Tibial artery (tissue), 4 donors: ENCODE data around the gene P3H2.

ENCODE experiments used
- DNase-seq, 2 donors: peaks; one replicate each; pipeline ENCODE4 v3.0.0-alpha.2; 2019
- H3K27ac ChIP-seq, 2 donors: fragments of 200-600 bp; sonication (generic) in 1 of 2; 1 replicate in 1 of 2; 2 replicates in 1 of 2; pipeline ENCODE4 v1.5.1; 2018 to 2019; ENCODE audit warnings: mild to moderate bottlenecking in 1 of 2
- H3K27me3 ChIP-seq, 2 donors: fragments of 200-600 bp; sonication (generic) in 1 of 2; one replicate each; pipeline versions ENCODE4 v1.5.1 to v1.6.0; 2016 to 2019
- H3K36me3 ChIP-seq, 3 donors: fragments of 200-600 bp; sonication (generic) in 2 of 3; one replicate each; pipeline ENCODE4 v1.5.1; 2016 to 2019; ENCODE audit warnings: mild to moderate bottlenecking in 2 of 3
- H3K4me1 ChIP-seq, 4 donors: fragments of 200-600 bp; sonication (generic) in 2 of 4; 1 replicate in 3 of 4; 2 replicates in 1 of 4; pipeline ENCODE4 v1.5.1; 2016 to 2019
- H3K4me3 ChIP-seq, 2 donors: fragments of 200-600 bp; sonication (generic) in 1 of 2; 1 replicate in 1 of 2; 2 replicates in 1 of 2; pipeline ENCODE4 v1.5.1; 2018 to 2019; ENCODE audit warnings: mild to moderate bottlenecking in 2 of 2
- H3K9me3 ChIP-seq, 3 donors: fragments of 200-600 bp; sonication (generic) in 1 of 3; one replicate each; pipeline ENCODE4 v1.5.1; 2016 to 2019
- intact Hi-C: fragments of 100-400 bp; cut with DNase I; formaldehyde crosslinking; loops from one replicate; pipeline ENCODE4 v1.15.0; 2023; ENCODE audit warnings: low total_unique reads
- TF ChIP-seq, protein P1 (sequence below), 2 experiments: fragments of 200-600 bp in 1 of 2; fragments of 450-650 bp in 1 of 2; IDR thresholded peaks; one replicate each; pipeline ENCODE4 v1.5.1; 2017 to 2019; ENCODE audit warnings: antibody characterized with exemption in 2 of 2, mild to moderate bottlenecking in 1 of 2, moderate library complexity in 1 of 2

P3H2 gene

DNA sequence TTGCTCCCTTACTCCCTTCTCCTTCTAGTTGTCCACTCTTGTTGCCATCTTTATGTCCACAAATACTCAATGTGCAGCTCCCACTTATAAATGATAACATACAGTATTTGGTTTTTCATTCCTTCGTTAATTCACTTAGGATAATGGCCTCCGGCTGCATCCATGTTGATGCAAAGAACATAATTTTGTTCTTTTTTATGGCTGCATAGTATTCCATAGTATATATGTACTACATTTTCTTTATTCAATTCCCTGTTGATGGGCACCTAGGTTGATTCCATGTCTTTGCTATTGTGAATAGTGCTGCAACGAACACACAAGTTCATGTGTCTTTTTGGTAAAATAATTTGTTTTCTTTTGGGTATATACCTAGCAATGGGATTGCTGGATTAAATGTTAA is 21.3 kb upstream of the P3H2 start:
- H3K9me3 ChIP-seq = no peaks in the 10 kb centered on the region
- intact Hi-C loops = no loop called here
- TF ChIP-seq, protein P1, sequence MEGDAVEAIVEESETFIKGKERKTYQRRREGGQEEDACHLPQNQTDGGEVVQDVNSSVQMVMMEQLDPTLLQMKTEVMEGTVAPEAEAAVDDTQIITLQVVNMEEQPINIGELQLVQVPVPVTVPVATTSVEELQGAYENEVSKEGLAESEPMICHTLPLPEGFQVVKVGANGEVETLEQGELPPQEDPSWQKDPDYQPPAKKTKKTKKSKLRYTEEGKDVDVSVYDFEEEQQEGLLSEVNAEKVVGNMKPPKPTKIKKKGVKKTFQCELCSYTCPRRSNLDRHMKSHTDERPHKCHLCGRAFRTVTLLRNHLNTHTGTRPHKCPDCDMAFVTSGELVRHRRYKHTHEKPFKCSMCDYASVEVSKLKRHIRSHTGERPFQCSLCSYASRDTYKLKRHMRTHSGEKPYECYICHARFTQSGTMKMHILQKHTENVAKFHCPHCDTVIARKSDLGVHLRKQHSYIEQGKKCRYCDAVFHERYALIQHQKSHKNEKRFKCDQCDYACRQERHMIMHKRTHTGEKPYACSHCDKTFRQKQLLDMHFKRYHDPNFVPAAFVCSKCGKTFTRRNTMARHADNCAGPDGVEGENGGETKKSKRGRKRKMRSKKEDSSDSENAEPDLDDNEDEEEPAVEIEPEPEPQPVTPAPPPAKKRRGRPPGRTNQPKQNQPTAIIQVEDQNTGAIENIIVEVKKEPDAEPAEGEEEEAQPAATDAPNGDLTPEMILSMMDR (IDR thresholded peaks at IDR 0.05) = no peak
- no peaks in the 10 kb centered on the region for H3K36me3 ChIP-seq
- H3K4me1 ChIP-seq = no peaks in the 10 kb centered on the region
- H3K4me3 ChIP-seq = no peak overlapping the region
- H3K27ac ChIP-seq = no peak overlapping the region
- H3K27me3 ChIP-seq = no peaks in the 10 kb centered on the region
- no peak for DNase-seq

DNA sequence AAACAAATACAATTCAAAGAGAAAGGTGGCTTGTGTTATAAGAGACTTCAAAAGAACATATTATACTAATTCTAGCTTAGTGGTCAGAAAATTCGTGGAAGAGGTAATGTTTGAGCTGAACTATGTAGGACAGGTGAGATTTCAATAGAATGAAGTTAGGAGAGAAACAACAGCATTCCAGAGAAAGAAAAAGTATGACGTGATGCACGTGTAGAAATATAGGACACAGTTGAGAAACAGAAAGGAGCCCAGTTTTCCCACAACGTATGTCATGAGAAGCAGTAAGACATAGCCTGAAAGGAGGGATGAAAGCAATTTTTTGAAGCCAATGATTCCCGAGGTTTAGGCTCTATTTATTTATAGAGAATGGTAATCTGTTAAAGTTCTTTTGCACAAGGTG is 18.7 kb upstream of the P3H2 start:
- intact Hi-C loops = no loop called here
- no peak for DNase-seq
- TF ChIP-seq, protein P1 (IDR thresholded peaks at IDR 0.05) = no peak
- Histone ChIP-seq H3K27ac (no peak overlapping the region), H3K9me3 (no peaks in the 10 kb centered on the region), H3K36me3 (no peaks in the 10 kb centered on the region), H3K4me1 (no peaks in the 10 kb centered on the region), H3K27me3 (no peaks in the 10 kb centered on the region), H3K4me3 (no peak overlapping the region)

DNA sequence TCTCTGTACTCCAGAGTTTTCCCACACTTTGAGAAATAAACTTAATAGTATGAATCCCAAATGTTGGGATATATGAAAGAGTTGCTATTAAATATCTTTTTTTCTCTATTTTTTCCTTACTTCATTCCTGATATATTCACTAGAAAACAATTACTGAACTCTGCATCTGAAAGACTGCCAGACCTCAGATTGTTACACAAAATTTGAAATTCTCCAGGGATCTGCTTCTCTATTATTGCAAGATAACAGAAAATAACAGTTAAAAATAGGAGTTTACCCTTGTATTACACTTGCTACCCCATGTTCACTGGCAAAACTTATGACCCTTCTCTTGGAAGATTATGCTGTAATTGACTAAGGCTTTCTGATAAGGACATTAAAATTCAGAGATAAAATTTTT is 11.7 kb upstream of the P3H2 start:
- DNase-seq = no peak
- Histone ChIP-seq H3K9me3 (no peaks in the 10 kb centered on the region), H3K27me3 (no peaks in the 10 kb centered on the region), H3K4me1 (peaks cover 0 to 33% (median 6%) of the 10 kb centered on the region in 4 donors), H3K27ac (no peak overlapping the region), H3K4me3 (no peak overlapping the region), H3K36me3 (no peaks in the 10 kb centered on the region)
- intact Hi-C loops = no loop called here
- TF ChIP-seq, protein P1 (IDR thresholded peaks at IDR 0.05) = no peak

DNA sequence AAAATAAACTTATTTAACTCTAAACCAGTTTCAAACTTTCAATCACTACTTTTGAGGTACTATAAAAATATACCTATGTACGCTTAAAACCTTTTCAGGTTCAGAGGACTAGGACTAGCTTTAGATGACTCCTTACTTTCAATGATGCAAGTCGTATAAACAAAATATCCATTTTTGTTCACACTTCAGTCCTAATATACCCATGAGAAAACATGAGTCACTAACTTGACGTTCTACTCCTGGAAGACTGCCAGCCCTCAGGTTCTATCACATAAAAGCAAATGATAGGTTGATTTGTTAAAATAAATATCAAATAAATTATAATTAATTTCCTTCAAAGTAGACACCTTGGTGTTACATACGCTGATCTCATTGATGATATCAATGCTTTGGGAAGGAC is 10.6 kb upstream of the P3H2 start:
- H3K27me3 ChIP-seq = no peaks in the 10 kb centered on the region
- intact Hi-C loops = no loop called here
- H3K4me3 ChIP-seq = no peak overlapping the region
- H3K36me3 ChIP-seq = no peaks in the 10 kb centered on the region
- no peaks in the 10 kb centered on the region for H3K9me3 ChIP-seq
- TF ChIP-seq, protein P1 (IDR thresholded peaks at IDR 0.05) = no peak
- peaks cover 0 to 33% (median 6%) of the 10 kb centered on the region in 4 donors for H3K4me1 ChIP-seq
- DNase-seq = no peak
- H3K27ac ChIP-seq = no peak overlapping the region

DNA sequence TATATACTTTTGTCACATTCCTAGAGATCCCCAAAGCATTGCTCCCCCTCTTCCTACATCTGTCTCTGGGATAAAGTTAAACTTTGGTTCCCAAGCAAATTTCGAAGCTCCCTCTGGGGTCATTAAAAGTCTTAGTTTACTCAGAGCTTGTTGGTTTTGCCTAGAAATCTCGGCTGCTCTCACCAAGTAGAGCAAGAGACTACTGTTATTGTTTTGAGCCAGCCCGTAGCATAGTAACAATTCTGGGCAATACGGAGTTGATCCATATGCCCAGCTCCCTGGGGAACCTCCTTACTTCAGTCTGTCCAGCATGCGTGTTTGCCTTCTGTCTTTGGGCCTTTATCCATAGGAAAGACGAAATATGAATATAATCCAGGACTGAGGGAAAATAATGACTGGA is 10.0 kb upstream of the P3H2 start:
- DNase-seq = no peak
- TF ChIP-seq, protein P1 (IDR thresholded peaks at IDR 0.05) = no peak
- H3K36me3 ChIP-seq = no peaks in the 10 kb centered on the region
- no peaks in the 10 kb centered on the region for H3K9me3 ChIP-seq
- H3K4me3 ChIP-seq = no peak overlapping the region
- H3K27ac ChIP-seq = no peak overlapping the region
- intact Hi-C loops = no loop called here
- peaks cover 0 to 33% (median 6%) of the 10 kb centered on the region in 4 donors for H3K4me1 ChIP-seq
- H3K27me3 ChIP-seq = no peaks in the 10 kb centered on the region

DNA sequence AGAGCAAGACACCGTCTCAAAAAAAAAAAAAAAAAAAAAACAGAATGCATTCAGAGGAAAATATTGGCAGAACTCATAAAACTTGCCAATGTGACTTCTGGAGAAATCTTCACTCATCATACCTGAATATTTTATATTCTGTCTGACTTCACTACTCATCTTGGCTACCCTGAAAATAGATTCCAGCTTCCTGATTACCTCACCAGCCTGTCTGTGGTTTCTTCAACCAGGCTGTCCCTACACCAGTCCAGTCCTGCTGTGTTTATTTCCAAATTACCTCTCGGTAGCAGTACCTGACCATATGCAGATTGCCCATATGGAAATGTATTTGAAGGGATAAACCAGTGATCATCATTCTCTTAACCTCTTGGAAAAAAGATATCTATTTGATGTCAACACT is 9.3 kb upstream of the P3H2 start:
- no peaks in the 10 kb centered on the region for H3K9me3 ChIP-seq
- TF ChIP-seq, protein P1 (IDR thresholded peaks at IDR 0.05) = no peak
- H3K27ac ChIP-seq = no peak overlapping the region
- H3K4me3 ChIP-seq = no peak overlapping the region
- no peaks in the 10 kb centered on the region for H3K27me3 ChIP-seq
- DNase-seq = no peak
- peaks cover 0 to 33% (median 6%) of the 10 kb centered on the region in 4 donors for H3K4me1 ChIP-seq
- intact Hi-C loops = no loop called here
- no peaks in the 10 kb centered on the region for H3K36me3 ChIP-seq
